GM23338 (cell line): ENCODE measurements around the gene IGF1. TPM values are rescaled to one million over a fixed set of nuclear protein-coding genes. Genes with fewer than 3 reads are reported as not detected.

Experiments used
- ATAC-seq: fragments of 200-7000 bp; cut with Tn5 transposase; 3 replicates; pipeline ENCODE4 v1.9.1; 2020
- DNase-seq: peaks from one replicate; pipeline ENCODE4 v3.0.0-alpha.2; 2015; ENCODE audit warnings: low spot score
- H2AFZ ChIP-seq: fragments of 200-600 bp; sonication (generic); 2 replicates; pipeline ENCODE4 v1.8.0; 2016; ENCODE audit warnings: antibody characterized with exemption, mild to moderate bottlenecking, moderate library complexity
- H3F3A ChIP-seq: fragments of 200-600 bp; sonication (generic); replicated peaks from 2 replicates; pipeline ENCODE4 v1.8.0; 2017; ENCODE audit warnings: antibody characterized with exemption, mixed run types, low read depth
- H3K27ac ChIP-seq: fragments of 200-600 bp; sonication (generic); 2 replicates; pipeline ENCODE4 v1.6.1; 2016; ENCODE audit warnings: low read depth
- H3K27me3 ChIP-seq: fragments of 200-600 bp; sonication (generic); 2 replicates; pipeline ENCODE4 v1.8.0; 2016; ENCODE audit warnings: mild to moderate bottlenecking, mixed run types, moderate library complexity; ENCODE audit not compliant: insufficient read depth
- H3K36me3 ChIP-seq: fragments of 200-600 bp; sonication (generic); 2 replicates; pipeline ENCODE4 v1.8.0; 2016; ENCODE audit warnings: mild to moderate bottlenecking; ENCODE audit not compliant: insufficient read depth
- H3K4me1 ChIP-seq: fragments of 200-600 bp; sonication (generic); 2 replicates; pipeline ENCODE4 v1.8.0; 2016; ENCODE audit warnings: mild to moderate bottlenecking, moderate library complexity; ENCODE audit not compliant: insufficient read depth
- H3K4me2 ChIP-seq: fragments of 200-600 bp; sonication (generic); 2 replicates; pipeline ENCODE4 v1.7.1; 2017; ENCODE audit warnings: mixed run types
- H3K4me3 ChIP-seq: fragments of 200-600 bp; sonication (generic); 2 replicates; pipeline ENCODE4 v1.6.1; 2016; ENCODE audit warnings: mixed run types
- H3K79me2 ChIP-seq: fragments of 200-600 bp; sonication (generic); replicated peaks from 2 replicates; pipeline ENCODE4 v1.8.0; 2017; ENCODE audit warnings: mild to moderate bottlenecking; ENCODE audit not compliant: insufficient read depth
- H3K9me2 ChIP-seq: fragments of 200-600 bp; sonication (generic); 2 replicates; pipeline ENCODE4 v1.8.0; 2017; ENCODE audit not compliant: insufficient read depth
- H4K20me1 ChIP-seq: fragments of 200-600 bp; sonication (generic); replicated peaks from 2 replicates; pipeline ENCODE4 v1.8.0; 2017; ENCODE audit warnings: mild to moderate bottlenecking; ENCODE audit not compliant: insufficient read depth
- H3K27ac Mint-ChIP-seq: 2 replicates; pipeline ENCODE4 v1.8.0; 2020; ENCODE audit warnings: inconsistent platforms, mild to moderate bottlenecking, moderate library complexity, mixed read lengths
- H3K27me3 Mint-ChIP-seq: 3 replicates; pipeline ENCODE4 v1.8.0; 2022; ENCODE audit warnings: low read depth, mild to moderate bottlenecking, moderate library complexity, mixed read lengths, inconsistent platforms; ENCODE audit not compliant: insufficient read depth, poor library complexity
- H3K36me3 Mint-ChIP-seq: 3 replicates; pipeline ENCODE4 v1.8.0; 2021; ENCODE audit warnings: low read depth, mild to moderate bottlenecking, inconsistent platforms, moderate library complexity, mixed read lengths
- H3K4me1 Mint-ChIP-seq: 3 replicates; pipeline ENCODE4 v1.8.0; 2020; ENCODE audit warnings: mild to moderate bottlenecking, inconsistent platforms, mixed read lengths
- H3K4me3 Mint-ChIP-seq: 3 replicates; pipeline ENCODE4 v1.8.0; 2021; ENCODE audit warnings: moderate library complexity, mild to moderate bottlenecking, inconsistent platforms, mixed read lengths
- H3K9me3 Mint-ChIP-seq: 3 replicates; pipeline ENCODE4 v1.8.0; 2020; ENCODE audit warnings: moderate library complexity, mild to moderate bottlenecking, inconsistent platforms, mixed read lengths
- EZH2 ChIP-seq: fragments of 200-600 bp; sonication (generic); IDR thresholded peaks from one replicate; pipeline ENCODE4 v1.8.0; 2017; ENCODE audit warnings: antibody characterized with exemption, mild to moderate bottlenecking, low read depth; ENCODE audit not compliant: unreplicated experiment
- EZH2phosphoT487 ChIP-seq: fragments of 200-600 bp; sonication (generic); IDR thresholded peaks from one replicate; pipeline ENCODE4 v1.8.1; 2018; ENCODE audit warnings: antibody characterized with exemption; ENCODE audit not compliant: unreplicated experiment
- STAT1 ChIP-seq: IDR thresholded peaks from one replicate; pipeline ENCODE4 v1.6.1; 2016; ENCODE audit warnings: antibody characterized with exemption; ENCODE audit not compliant: unreplicated experiment
- ZNF462 ChIP-seq: fragments of 250-450 bp; sonication (Bioruptor Pico); IDR thresholded peaks from 2 replicates; pipeline ENCODE4 v1.5.0; 2020; ENCODE audit warnings: mild to moderate bottlenecking, moderate library complexity
- polyA plus RNA-seq: library from polyadenylated mRNA; unstranded; fragments of >200 nt; fragmentation: Nextera tagmentation; extraction: Ambion mirVana; gene quantifications from 2 replicates; pipeline ENCODE4 v1.2.1, GENCODE V29; 2016
- total RNA-seq: library from RNA; depleted of rRNA; stranded (reverse); fragments of >200 nt; shearing (Covaris generic); gene quantifications from 2 replicates; pipeline ENCODE4 v1.2.3, GENCODE V29; 2014

Gene IGF1
- total and polyA plus RNA-seq, 2 experiments from 2014 or later: 0.29 TPM; not detected in 1

GRCh38 chr12:102471556-102471955, 8.8 kb downstream of the IGF1 start:
- Mint-ChIP-seq H3K27me3 (no peaks in the 10 kb centered on the region), H3K9me3 (no peaks in the 10 kb centered on the region), H3K36me3 (no peaks in the 10 kb centered on the region), H3K27ac (no peak overlapping the region), H3K4me3 (no peak overlapping the region), H3K4me1 (peaks cover 8% of the 10 kb centered on the region; the same call in 2 of the 3 replicates)
- Histone ChIP-seq H3K79me2 (no peaks in the 10 kb centered on the region), H3K36me3 (no peaks in the 10 kb centered on the region), H3K9me2 (peaks cover 6% of the 10 kb centered on the region; the same call in 1 of the 2 replicates), H4K20me1 (no peaks in the 10 kb centered on the region), H3K4me2 (no peak overlapping the region), H3F3A (no peaks in the 10 kb centered on the region), H3K4me3 (no peak overlapping the region), H3K27ac (no peak overlapping the region), H3K4me1 (no peaks in the 10 kb centered on the region; the same call in 1 of the 2 replicates), H2AFZ (no peak overlapping the region), H3K27me3 (no peaks in the 10 kb centered on the region)
- TF ChIP-seq ZNF462 (no peak), EZH2 (no peak)
- ATAC-seq (no peak), DNase-seq (no peak)

- H3K4me3 Mint-ChIP-seq: no peak overlapping the region
- ATAC-seq (no peak), DNase-seq (no peak)
- H3K4me3 ChIP-seq: no peak overlapping the region
- H4K20me1 ChIP-seq: no peaks in the 10 kb centered on the region
- H3K4me2 ChIP-seq: no peak overlapping the region
- no peaks in the 10 kb centered on the region for H3K36me3 Mint-ChIP-seq
- peaks cover 6% of the 10 kb centered on the region; the same call in 1 of the 2 replicates for H3K9me2 ChIP-seq
- H3K4me1 Mint-ChIP-seq: peaks cover 8% of the 10 kb centered on the region; the same call in 2 of the 3 replicates
- H3K79me2 ChIP-seq: no peaks in the 10 kb centered on the region
- H3K27ac Mint-ChIP-seq: no peak overlapping the region
- no peak overlapping the region for H2AFZ ChIP-seq
- H3K9me3 Mint-ChIP-seq: no peaks in the 10 kb centered on the region
- H3K27me3 ChIP-seq: no peaks in the 10 kb centered on the region
- H3K27ac ChIP-seq: no peak overlapping the region
- H3K27me3 Mint-ChIP-seq: no peaks in the 10 kb centered on the region
- H3K36me3 ChIP-seq: no peaks in the 10 kb centered on the region
- no peaks in the 10 kb centered on the region for H3F3A ChIP-seq
- no peaks in the 10 kb centered on the region; the same call in 1 of the 2 replicates for H3K4me1 ChIP-seq
- TF ChIP-seq EZH2phosphoT487: no peak
- no peak for TF ChIP-seq EZH2
- TF ChIP-seq STAT1: no peak
- no peak for TF ChIP-seq ZNF462
Measured at GRCh38 chr12:102470945-102471344, 9.4 kb downstream of the IGF1 start.
